Measurements from ENCODE around the gene GATAD2A.

DNA sequence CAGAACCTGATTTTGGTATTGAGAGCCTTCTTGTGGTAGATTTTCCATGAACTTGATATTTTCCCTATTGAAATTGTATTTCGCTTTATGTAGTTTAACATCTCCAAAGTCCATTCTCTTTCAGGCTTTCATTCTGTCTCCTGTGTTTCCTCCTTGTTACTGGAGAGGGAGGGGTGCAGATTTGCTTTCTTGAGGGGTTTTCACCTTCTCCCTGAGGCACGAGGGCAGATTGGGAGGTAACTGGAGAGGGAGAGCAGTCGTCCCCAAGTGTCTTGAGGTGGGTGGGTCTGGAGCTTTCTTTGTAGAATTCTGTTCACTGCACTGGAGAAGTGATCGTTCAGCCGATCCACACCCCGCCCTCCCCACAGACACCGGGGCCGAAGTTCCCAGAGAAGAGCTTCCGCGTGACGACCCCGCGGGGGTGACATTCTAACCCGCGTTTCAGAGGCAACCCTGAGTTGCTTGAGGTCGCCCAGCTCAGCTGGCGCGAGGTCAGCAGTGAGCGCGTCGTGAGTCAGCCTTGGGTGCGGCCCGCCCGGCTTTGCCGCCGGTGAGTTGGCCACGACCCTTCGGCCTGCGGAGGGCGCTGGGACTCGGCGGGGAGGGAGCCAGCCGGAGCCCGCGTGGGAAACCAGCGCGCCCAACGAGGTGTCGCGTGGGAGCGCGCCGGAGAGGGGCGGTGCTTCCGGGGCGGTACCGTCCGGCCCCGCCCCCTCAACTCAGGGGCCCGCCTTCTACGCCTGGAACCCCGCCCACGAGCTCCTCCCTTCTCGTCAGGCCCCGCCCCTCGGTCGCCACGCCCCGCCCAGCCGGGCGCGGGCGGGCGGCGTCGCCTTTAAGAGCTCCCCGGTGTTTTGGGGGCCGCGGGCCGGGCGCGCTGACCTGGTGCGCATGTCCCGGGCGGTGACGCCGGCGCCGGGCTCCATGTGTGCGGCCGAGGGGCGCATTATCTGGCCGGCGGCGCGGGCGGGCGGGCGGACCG, at the start of gene GATAD2A:
- TF ChIP-seq GATA3 (IDR thresholded peaks at IDR 0.05; ENCODE audit: low read depth, low read length) (no peak), GATA2 (IDR thresholded peaks at IDR 0.05; ENCODE audit: low read depth, low read length) (no peak)

All from SH-SY5Y (cell line).